GM04504 (cell line): ENCODE results near the gene MYO3B.

ENCODE experiments used
- DNase-seq: peaks from one replicate; pipeline ENCODE4 v3.0.0-alpha.2; 2012; ENCODE audit warnings: low read depth

Gene MYO3B

DNA sequence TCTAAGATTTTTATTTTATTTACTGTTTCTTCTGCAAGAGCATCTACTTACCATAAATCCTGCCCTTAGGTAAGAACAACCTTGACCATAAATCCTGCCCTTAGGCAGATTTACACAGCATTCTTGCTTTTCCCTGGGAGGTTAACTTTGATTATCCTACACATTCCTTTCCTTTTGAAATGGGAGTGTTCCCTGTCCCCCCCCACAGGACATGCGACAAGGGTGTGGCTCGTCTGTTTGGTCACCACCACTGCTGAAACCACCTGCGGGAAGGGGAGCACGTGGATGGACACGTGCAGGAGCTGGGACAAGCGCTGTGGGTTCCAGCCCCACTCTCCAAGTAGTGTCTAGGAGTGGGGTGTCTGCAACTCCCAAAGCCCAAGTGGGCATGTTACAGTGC lies 297.9 kb downstream of the MYO3B start:
- DNase-seq: no peak

DNA sequence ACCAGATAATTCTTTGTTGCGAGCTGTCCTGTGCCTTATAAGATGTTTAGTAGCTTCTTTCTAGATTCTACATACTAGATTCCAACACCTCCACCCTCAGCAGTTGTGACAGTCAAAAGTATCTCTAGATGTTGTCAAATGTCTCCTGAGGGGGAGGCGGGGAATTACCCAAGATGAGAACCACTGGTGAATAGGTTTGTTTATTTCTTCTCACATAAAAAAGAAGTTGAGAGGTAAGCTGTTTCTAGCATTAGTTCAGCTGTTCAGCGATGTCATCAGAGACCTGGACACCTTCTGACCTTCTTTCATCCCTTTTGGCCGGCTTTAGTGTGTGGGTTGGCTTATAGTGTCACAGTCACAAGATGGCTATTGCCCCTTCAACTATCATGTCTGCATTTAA lies 299.7 kb downstream of the MYO3B start:
- no peak for DNase-seq

DNA sequence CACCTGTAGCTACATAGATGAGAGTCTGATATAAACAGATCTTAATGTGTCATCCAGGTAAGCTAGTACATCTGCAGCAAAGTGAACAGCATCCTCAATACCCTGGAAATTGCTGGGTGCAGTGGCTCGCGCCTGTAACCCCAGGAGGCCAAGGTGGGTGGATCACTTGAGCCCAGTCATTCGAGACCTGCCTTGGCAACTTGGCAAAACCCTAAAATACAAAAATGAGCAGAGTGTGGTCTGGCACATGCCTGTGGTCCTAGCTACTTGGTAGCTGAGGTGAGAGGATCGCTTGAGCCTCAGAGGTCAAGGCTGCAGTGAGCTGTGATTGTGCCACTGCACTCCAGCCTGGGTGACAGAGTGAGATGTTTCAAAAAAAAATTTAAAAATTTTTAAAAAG lies 303.3 kb downstream of the MYO3B start:
- no peak for DNase-seq

- no peak for DNase-seq
These were observed 306.6 kb downstream of the MYO3B start for GRCh38 chr2:170484552-170484951.

DNA sequence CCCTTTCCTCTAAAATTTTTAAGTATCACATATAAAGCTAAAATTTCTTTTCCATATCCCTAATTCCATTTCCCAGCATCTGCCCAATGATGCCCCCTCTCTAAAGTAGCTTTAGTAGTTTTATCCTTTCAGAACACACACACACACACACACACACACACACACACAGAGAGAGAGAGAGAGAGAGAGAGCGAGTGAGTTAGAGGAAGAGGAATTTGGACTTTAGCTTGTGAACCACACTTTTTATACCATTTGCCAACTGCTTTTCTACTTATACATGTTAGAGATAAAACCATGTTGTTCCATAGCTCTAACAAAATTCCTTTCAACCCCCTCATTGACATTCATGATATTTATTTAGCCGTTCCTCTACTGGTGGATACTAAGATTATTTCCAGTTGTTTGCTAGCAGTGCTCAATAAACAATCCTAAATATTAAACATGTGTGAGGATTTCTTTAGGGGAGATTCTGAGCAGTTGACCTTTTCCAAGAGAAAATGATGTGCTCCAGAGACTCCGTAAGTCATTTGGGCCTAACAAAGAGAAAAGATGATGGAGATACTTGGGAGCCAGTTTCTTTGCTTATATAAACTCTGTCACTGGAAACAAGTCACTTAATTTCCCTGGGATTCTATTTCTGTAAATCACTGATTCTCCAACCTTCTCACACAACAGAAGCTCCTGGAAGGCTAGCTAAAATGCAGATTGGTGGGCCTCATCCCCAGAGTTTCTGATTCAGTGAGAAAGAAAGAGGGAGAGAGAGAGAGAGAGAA lies 307.5 kb downstream of the MYO3B start:
- DNase-seq: no peak

DNA sequence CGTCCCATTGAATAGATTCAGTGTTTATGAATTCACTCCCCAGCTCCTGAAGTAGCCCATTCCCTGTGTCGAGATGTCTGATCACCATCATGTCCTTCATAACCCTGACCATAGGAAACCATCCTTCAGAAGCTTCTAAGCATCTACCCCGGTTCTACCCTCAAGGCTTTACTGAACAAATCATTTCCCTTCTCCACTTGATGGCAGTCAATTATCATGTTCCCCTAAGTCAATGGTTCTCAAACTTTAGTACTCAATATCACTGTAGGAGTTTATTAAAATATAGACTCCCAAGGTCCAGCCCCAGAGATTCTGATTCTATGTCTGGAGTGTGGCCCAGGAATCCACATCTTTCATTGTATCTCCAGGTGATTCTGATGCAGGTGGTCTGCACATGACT lies 308.8 kb downstream of the MYO3B start:
- DNase-seq: no peak

GRCh38 chr2:170488807-170489206 lies 310.9 kb downstream of the MYO3B start:
- DNase-seq: no peak

GRCh38 chr2:170492010-170492409 lies 314.1 kb downstream of the MYO3B start:
- no peak for DNase-seq

- no peak for DNase-seq
These were observed 315.6 kb downstream of the MYO3B start for GRCh38 chr2:170493426-170494097.

- no peak for DNase-seq
These were observed 317.9 kb downstream of the MYO3B start for GRCh38 chr2:170495896-170496295.

DNA sequence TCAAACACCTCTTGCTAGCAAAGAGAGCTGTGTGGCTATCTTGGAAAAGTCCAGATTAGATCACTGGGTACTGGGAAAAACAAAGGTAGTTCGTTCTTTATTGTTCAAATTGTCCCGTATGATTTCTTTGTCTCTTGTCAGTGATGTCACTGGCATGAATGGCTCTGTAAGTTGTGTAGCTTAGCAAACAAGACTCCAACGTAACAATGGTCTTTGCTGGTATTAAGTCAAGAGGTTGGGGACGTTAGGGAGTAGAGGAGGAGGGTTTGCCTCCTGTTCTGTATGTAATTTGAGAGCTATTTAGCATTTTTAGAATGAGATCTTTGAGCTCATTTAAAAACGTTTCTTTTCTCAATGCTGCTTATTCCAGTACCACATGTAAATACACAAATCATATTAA lies 320.7 kb downstream of the MYO3B start:
- DNase-seq: no peak

- DNase-seq: no peak
These were observed 322.2 kb downstream of the MYO3B start for GRCh38 chr2:170500104-170500503.

- DNase-seq: no peak
These were observed 322.8 kb downstream of the MYO3B start for GRCh38 chr2:170500770-170501169.

- DNase-seq: no peak
These were observed 323.6 kb downstream of the MYO3B start for GRCh38 chr2:170501421-170502043.

DNA sequence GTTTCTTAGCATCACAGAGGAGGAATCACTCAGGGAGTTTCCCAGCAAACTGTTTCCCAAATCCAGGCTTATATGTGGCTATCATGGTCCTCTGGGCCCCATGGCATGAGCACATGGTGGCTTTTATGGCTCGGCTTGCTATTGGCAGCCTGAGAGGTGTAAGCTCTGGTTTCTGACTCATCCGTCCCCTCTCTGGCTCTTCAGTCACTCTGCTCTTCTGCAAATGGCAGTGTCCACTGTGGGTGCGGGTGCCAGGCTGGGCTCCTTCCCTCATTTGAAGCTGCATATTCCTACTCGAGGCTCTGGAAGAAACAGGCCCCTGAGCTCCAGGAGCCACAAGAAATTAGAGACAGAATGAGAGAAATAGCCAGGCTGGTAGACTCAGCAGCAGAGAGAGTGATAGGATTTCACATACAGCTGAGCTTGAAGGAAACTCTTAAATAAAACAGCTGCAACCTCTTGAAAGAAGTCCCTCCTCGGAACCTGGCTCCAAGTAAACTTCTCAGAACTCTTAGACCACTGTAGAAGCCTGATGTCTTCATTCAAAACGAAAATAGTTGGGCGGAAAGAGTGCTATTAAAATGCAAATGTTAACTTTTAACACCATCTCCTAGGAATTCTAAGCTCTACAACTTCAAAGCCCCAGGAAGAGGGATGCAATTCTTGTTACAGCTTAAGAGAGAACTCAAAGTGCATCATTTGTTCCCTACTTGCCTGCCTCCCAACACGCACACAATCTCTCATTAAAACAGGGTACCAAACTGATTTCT lies 324.6 kb downstream of the MYO3B start:
- no peak for DNase-seq

- no peak for DNase-seq
These were observed 325.6 kb downstream of the MYO3B start for GRCh38 chr2:170503563-170503962.

DNA sequence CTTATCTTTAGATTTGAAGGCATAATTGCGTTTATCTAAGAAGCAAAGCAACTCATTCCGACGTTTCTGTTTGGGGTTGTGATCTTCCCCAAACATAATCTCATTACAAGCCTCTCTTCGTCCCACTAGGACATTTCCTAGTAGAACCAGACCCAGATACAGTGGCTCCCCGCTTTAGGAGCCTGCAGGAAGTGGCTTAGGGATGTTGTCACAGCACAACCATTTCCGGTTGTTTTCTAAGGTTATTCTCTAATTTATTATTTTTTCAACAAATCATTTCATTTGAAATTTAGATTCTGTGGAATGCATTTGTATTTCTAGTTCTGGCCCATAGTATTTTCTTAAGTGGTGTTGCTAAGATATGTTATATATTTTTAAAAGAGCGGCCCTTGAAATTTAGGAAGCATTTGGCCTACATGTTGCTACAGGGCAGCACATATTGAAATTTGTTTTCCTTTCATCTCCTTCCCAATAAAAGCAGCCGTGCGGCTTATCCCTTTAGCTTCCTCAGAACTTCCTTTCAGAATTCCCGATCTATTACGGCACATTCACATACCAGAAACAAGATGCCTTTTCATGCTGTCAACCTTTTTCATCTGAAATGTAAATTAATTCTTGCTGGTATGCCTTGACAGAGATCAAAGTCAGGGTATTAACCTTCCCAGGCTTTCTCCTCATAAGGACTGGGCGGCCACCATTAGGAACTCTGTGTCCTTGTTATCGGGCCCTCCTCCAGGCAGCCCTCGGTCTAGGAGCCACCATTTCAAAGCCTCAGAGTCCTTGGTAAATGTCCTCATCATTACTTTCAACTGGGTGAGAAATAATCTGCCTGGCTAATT lies 326.2 kb downstream of the MYO3B start:
- no peak for DNase-seq

DNA sequence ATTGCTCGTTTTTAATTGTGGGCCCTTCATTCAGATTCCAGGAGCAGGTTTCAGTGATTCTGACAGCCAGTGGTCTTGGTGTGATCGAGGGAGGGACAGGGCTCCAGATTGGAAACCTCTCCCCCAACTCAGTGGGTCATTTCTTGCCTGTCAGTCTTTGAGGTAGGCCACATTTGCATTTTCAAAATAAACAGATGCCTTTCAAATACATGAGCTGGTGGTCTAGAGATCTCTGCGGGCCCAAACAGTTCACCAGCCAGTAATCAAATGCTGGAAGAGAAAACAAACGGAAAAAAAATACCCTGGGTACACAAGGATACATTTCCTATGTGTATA lies 326.8 kb downstream of the MYO3B start:
- DNase-seq: no peak

DNA sequence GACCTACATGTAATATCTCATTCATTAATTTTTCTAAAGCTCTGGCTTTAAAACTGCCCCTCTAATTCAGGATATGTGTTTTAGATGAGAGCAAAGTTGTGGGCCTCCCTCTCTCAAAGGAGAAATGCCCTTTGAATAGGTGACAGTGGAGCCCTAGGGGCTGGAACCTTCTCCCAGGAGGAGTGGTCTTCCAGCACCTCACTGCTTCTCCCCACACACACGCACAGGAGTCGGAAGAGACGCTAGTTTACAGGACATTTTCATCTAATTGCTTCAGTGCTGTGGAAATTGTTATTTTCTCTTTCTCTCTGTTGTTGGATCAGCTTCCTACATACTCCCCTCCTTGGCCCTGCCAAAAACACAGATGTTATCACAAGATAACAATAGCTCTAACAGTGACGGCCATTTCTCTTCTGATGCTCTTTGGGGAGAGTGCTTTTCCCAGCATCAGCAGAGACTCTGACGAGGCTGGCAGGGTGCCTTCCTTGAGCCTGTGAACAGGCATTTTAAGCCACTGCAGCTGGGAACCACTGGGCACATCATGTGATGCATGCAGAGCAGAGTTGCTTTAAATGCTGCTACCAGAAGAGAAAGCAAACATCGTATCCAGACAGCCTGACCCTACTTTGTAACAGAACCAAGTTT lies 327.8 kb downstream of the MYO3B start:
- no peak for DNase-seq

DNA sequence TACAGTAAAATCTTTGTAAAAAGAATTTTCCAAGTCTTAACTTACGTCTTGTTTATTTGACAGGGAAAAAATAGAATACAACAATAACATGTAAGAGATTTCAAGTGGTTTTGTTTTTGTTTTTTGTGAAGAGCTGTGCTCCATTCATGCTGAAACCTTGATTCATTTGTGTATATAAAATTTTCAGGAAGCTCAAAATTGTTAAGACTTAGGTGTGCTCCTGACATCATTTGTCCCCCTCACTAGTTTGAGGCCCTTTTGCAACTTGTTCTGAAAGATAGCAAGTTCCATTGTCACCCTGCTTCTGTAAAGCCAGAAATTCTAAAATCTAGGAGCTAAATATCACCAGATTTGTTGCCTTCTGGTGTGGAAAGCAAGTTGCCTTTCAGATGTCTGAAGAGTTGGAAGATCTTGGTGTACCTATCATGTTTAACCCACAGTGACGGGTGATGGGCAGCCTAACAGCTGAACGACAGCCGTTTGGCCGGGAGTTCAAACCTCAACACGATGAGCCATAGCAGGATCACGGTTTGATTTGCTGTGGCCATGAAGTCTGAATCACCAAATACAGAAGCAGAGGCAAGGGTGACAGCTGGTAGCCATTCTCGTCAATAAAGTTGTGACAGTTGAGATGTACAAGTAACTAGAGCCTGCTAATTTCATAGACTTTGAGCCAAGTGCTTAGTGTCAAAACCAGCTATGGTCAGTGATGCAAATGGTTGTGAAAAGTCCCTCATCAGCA lies 331.7 kb downstream of the MYO3B start:
- no peak for DNase-seq

DNA sequence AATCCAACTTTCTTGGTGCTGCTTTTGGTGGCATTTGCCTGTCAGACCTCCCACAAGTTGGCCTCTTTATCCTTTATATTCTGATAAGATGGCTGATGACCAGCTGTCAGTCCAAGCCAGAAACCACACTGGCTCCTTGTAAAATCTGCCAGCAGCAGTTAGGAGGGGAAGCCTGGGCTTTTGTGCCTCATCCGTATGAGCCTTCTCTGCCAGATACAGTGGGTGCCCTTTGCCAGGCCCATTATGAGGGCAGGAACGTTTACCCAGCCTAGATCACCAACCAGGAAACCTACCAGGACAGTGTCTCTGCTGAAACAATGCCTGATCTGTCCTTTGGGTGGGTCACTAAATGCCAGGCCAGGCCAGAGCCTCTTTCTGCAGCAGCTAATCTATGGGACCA lies 334.3 kb downstream of the MYO3B start:
- DNase-seq: no peak
